Measurements from ENCODE around the gene DRD2.

The DRD2 gene

GRCh38 chr11:113446112-113446511, 29.1 kb downstream of the DRD2 start:
- peak; percentile 85 for DNase-seq (ENCODE audit: low spot score)

GRCh38 chr11:113444502-113445123, 30.6 kb downstream of the DRD2 start:
- no peak for DNase-seq (ENCODE audit: low spot score)

- DNase-seq (ENCODE audit: low spot score) = no peak
Measured at GRCh38 chr11:113440816-113441215, 34.4 kb downstream of the DRD2 start.

- no peak for DNase-seq (ENCODE audit: low spot score)
Measured at GRCh38 chr11:113436672-113437252, 38.4 kb downstream of the DRD2 start.

GRCh38 chr11:113435190-113435968, 39.8 kb downstream of the DRD2 start:
- DNase-seq (ENCODE audit: low spot score) = no peak

GRCh38 chr11:113431746-113432145, 43.5 kb downstream of the DRD2 start:
- no peak for DNase-seq (ENCODE audit: low spot score)

- DNase-seq (ENCODE audit: low spot score) = no peak
Measured at GRCh38 chr11:113426686-113427085, 48.5 kb downstream of the DRD2 start.

- DNase-seq (ENCODE audit: low spot score) = no peak
Measured at GRCh38 chr11:113420808-113421207, 54.4 kb downstream of the DRD2 start.

- DNase-seq (ENCODE audit: low spot score) = no peak
Measured at GRCh38 chr11:113419454-113420003, 55.7 kb downstream of the DRD2 start.

GRCh38 chr11:113417428-113417827, 57.8 kb downstream of the DRD2 start:
- DNase-seq (ENCODE audit: low spot score) = no peak

- DNase-seq (ENCODE audit: low spot score) = no peak
Measured at GRCh38 chr11:113415343-113415742, 59.9 kb downstream of the DRD2 start.

GRCh38 chr11:113412675-113413074, 62.5 kb downstream of the DRD2 start:
- no peak for DNase-seq (ENCODE audit: low spot score)

- DNase-seq (ENCODE audit: low spot score) = no peak
Measured at GRCh38 chr11:113411536-113411935, 63.7 kb downstream of the DRD2 start.

- DNase-seq (ENCODE audit: low spot score) = no peak
Measured at GRCh38 chr11:113410414-113411135, 64.6 kb downstream of the DRD2 start.

GRCh38 chr11:113409526-113409925, 65.7 kb downstream of the DRD2 start:
- DNase-seq (ENCODE audit: low spot score) = no peak

- DNase-seq (ENCODE audit: low spot score) = no peak
Measured at GRCh38 chr11:113408887-113409286, 66.3 kb downstream of the DRD2 start.

- DNase-seq (ENCODE audit: low spot score) = no peak
Measured at GRCh38 chr11:113408206-113408605, 67.0 kb downstream of the DRD2 start.

- DNase-seq (ENCODE audit: low spot score) = no peak
Measured at GRCh38 chr11:113407163-113407562, 68.0 kb downstream of the DRD2 start.

- no peak for DNase-seq (ENCODE audit: low spot score)
Measured at GRCh38 chr11:113405724-113406478, 69.3 kb downstream of the DRD2 start.

GRCh38 chr11:113404859-113405430, 70.3 kb downstream of the DRD2 start:
- no peak for DNase-seq (ENCODE audit: low spot score)

GRCh38 chr11:113401718-113402117, 73.5 kb downstream of the DRD2 start:
- DNase-seq (ENCODE audit: low spot score) = no peak
